GM18505 (cell line): Measurements from ENCODE around the gene PPP2R2B.

Source experiments
- ATAC-seq: cut with Tn5 transposase; IDR thresholded peaks from one replicate; pipeline ENCODE4 v1.9.1; 2021; ENCODE audit not compliant: unreplicated experiment
- POLR2A ChIP-seq: IDR thresholded peaks from 4 replicates; pipeline ENCODE4 v1.6.1; 2011; ENCODE audit warnings: borderline replicate concordance; ENCODE audit not compliant: insufficient read depth, insufficient read length; ENCODE audit errors: extremely low read depth

The PPP2R2B gene

DNA sequence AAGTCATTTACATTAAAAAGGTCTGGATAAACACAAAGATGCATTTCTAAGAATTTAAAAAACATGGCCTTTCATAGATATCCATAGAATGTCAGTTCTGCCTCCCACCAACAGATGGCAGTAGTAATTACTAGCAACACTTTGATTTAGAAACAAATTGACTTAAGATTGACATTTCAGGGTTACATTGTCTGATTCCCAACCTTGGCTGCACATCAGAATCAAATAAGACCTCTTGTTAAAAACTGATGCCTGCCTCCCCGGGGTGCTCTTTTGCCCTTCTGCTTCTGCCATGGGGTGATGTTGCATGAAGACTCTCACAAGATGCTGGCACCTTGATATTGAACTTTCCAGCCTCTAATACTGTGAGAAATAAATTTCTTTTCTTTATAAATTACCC, 216.3 kb downstream of the PPP2R2B start:
- ATAC-seq, result no peak
- no peak for TF ChIP-seq POLR2A

DNA sequence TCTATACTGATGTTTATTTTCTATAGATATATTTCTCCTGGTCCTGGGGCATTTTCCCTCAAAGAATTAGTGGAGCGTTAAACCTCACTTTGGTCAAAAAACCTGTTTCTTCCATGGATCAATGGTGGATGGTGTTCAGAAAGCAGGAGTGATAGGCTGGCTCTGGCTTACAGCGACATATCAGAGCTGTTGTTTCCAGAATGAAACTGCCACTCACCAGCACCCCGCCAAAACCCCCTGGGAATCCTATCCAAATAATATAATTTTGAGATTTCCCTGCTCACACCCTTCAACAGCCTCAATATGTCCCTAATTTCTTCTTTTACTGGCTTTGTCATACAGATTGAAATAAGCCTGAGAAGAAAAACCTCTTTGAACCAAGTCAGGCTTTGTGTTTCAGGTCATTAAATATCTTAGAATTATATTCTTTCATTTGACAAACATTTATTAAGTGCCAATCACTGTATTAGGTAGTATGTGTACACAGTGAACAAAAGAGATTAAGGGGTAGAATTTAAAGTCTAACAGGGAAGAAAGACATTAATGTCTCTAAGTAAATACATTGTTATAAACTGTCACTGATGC, 218.1 kb downstream of the PPP2R2B start:
- no peak for TF ChIP-seq POLR2A
- no peak for ATAC-seq

DNA sequence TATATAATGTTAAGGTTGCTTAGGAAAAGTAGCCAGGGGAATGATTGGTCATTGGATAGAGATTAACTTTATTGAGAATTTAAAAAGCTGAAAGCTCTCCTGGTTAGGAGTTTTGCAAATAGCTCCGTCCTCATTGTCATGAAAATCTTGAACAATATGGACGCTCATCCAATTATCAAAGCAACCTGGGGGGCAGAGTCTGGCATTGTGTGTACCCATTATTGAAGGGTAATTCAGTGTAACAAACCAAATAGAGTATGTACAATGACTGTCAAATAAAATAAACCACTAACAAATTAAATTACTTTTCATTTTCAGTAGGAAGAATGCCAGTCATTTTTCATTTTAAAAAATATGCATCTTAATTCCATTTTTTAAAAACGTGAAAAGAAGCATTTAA, 218.6 kb downstream of the PPP2R2B start:
- ATAC-seq, result no peak
- no peak for TF ChIP-seq POLR2A

DNA sequence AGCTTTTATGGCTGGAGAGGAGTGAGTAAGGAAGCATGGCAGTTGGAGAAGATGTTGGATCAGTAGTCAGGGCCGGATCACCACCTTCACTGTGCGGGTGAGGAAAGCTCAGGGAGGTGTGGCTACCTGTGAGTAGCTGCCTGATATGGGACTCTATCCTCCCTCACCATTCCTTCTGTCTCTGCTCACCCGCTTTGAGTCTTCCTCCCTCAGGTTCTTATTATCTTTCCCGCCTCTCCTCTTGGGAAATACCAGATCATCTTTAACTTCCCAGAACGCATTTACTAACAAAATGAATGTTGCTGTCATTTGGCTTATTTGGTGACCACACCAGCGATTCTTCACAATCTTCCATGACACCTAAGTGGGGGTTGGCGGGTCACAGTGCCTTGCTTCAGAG, 221.9 kb downstream of the PPP2R2B start:
- TF ChIP-seq POLR2A, result no peak
- ATAC-seq, result no peak

DNA sequence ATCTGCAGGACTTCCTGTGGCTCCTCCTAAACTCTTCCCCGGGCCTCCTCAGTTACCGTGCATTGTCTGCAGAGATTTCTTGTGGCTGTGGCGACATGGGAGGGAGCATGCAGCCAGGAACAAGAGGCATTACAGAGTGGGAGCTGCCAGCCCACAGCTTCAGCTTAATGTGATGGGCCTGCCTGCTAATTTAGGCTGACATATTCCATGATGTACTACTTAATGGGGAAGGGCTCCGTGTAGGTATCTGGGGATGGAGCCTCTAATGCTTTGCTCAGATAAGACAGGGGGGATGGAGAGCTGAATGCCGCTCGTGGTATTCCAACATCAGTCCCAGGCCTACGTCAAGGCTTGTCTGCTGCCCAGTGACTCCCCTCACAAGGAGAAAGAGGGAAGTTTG, 225.0 kb downstream of the PPP2R2B start:
- no peak for TF ChIP-seq POLR2A
- ATAC-seq, result no peak

DNA sequence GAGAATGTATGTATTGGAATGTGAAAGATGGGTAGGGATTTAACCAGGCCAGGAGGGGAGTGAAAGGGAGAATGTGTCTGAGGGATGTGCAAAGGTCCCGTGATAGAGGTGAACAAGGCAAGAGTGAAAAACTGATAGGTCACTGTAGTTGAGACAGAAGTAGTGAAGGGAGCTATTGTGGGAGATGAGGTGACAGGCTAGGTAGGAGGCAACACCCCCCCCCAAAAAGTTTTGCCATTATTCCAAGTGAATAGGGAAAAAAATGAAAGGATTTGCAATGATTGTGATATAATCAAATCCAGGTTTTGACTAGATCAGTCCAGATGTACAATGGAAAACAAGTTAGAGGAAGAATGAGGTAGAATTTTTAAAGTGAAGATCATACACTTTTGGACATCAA, 226.0 kb downstream of the PPP2R2B start:
- no peak for ATAC-seq
- no peak for TF ChIP-seq POLR2A

DNA sequence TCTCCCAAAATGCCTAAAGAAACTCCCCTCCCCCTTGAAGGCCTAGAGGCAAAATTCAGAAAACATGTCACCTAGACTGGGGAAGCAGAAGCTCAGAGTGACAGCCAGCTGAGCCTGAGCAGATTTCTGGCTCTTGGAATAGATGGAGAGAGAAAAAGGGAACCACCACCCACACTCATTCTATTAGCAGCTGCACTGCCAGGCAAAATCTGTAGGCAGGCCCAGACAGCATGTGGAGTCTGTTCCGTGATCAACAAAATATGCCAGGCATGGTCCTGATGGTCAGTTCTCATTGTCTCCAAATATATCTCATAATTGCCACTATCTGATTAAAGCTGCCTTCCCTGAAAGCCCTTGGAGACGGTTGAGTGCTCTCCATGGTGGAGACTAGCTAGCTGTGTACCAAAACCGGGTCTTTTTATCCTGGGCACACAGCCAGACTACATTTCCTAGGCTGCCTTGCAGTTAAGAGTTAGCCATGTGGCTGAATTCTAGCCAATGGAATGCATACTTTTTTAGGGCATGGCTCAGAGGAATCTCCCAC, 230.8 kb downstream of the PPP2R2B start:
- no peak for ATAC-seq
- no peak for TF ChIP-seq POLR2A

DNA sequence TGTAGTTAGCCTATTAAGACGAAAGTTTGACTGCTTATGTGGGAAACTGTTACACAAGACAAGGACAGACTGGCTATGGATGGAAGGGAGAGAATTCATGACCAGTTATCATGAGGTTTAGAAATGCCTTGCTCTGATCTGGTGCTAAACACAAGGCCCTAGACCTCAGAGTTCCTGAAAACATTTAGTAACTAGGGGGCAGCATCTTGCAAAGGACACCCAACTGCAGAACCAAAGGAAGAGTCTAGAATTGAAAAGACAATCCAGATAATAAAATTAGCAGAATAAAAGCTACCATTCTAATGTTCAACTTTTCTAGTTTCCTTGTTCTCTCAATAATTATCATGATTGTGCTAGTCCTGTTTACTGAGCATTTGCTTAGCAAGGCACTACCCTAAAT, 232.1 kb downstream of the PPP2R2B start:
- no peak for TF ChIP-seq POLR2A
- ATAC-seq, result no peak

DNA sequence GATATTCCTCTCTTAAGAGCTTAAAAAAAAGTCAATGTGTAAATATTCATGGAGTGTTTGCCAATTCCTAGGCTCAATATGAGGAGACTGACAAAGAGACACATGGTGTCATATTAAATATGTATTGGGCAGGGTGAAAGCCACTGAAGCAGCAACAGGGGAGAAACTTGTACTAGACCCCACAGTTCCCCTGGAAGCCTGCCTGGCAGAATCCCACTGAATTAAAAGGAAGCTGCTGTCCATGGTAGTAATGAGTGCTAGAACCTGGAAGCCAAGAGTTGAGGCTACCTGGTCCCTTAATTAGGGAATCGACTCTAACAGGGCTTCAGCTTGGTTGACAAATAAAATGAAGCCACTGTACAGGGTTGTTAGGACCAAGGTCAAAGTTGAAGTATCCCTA, 233.2 kb downstream of the PPP2R2B start:
- no peak for TF ChIP-seq POLR2A
- ATAC-seq, result no peak

DNA sequence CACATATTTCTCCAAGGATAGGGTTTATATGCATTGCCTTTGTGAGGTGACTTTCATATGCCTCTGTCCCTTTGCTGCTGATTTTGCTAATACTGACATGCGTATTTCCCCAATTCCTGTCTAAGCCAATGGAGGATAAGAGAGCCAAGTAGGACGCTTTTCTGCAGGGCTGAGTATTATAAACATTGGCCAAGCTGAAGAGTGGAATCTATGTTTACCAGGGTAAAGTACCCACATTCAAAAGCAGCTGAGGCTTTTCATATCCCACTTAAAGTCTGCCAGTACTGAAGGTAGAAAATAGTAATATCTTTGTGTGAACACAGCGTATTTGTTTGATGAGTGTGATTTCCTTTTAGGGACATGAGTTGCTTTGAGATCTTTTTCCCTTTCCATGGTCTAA, 233.7 kb downstream of the PPP2R2B start:
- TF ChIP-seq POLR2A, result no peak
- ATAC-seq, result no peak

DNA sequence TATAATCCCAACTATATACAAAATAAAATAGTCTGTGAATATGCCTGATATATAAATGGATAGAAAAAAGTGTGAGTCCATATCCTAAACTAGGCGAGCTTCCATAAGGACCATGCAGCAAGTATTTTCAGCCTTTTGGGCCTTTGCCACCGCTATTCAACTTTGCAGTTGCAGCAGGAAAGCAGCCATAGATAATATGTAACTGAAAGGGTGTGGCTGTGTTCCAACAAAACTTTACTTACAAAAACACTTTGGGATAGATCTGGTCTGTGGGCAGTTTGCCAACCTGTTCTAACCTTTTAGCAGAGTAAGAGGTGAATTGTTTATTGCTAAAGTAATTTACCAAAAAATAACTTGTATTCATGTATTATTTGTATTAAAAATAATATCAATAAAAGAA, 234.8 kb downstream of the PPP2R2B start:
- TF ChIP-seq POLR2A, result no peak
- no peak for ATAC-seq

DNA sequence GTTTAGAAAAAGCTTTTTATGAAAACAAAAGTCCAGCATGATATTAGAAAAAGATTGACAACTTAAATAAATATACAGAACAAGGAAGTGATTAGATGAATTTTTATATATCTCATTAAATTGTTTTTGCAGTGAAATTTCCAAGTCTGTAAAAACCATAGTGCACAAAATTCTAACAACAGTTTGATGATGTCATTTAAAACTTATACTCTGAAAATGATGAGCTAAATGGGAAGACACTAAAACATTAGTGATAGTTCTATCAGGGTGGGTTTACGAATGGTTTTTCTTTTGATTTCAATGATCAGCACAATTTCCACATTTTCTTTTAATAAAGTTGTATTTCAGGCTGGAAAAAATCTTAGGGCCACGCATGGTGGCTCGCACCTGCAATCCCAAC, 236.1 kb downstream of the PPP2R2B start:
- no peak for ATAC-seq
- no peak for TF ChIP-seq POLR2A

DNA sequence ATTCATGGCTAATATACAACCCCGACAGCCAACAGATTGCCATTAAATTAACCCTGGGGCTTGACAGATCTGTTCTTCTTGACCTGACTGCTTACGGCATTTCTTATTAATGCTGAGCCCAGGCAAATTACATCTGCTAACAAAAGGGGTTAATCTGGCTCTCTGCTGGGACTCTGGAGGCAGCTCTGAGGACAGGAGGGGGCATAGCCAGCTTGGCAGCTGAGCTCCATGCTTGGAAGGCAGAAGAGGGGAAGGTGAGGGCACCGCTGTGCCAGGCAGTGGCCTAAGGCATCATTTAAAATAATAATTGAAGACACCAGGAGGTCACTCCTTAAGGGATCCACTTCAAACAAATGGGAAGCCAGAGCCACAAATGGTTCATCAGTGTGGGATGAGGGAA, 236.6 kb downstream of the PPP2R2B start:
- TF ChIP-seq POLR2A, result no peak
- ATAC-seq, result no peak

DNA sequence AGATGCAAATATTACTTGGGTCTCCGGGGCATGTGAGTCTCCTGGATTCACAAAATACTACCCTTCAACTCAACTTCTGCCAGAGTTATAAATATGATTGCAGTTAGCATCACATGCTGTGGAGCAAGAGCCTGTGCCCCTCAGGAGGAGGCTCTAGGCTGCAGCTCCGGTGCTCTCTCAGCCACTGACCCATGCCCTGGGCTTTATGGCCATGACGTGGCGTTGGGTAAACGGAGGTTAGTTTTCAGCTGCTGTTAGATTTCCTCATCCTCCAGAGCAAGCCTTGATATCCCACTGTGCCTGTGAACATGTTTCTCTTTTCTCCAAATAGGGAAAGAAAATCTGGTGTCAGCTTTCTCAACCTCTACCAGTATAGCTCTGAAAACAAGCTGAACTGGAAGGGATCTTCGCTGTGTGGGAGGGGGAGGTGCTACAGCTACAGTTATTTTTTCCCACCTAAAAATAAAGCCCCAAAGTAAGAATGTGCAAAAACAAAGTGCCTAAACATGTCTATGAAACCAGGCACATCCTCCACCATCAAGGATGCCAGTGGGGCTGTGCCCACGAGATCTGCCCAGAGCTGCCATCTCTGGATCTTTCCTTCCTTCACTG, 238.2 kb downstream of the PPP2R2B start:
- ATAC-seq, result no peak
- TF ChIP-seq POLR2A, result no peak
